Measurements from ENCODE around the gene INPP4B. TPM values are rescaled to one million over a fixed set of nuclear protein-coding genes. Genes with fewer than 3 reads are reported as not detected.

INPP4B gene
- total RNA-seq, 1 experiment from 2014 or later = 3.4 TPM

DNA sequence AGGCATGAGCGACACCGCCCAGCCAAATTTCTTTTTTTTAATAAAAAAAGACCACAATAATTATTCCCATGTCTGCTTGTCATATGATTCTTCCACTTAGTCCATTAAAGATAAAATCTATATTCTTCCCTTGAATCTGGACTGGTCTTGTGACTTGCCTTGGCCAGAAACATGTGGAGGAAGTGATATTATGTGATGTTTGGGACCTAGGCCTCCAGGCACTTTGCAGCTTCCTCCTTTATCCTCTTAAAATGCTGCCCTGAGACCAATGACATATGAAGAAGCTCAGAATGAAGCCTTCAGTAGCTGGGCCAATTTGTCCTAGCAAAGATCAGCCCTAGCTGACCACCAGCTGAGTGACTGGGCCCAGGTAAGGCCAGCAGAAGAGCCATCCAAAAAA lies 250.0 kb downstream of the INPP4B start:
- Histone ChIP-seq H3K4me1 (replicated peaks) (no peaks in the 10 kb centered on the region), H3K27ac (no peak overlapping the region), H3K27me3 (replicated peaks) (no peaks in the 10 kb centered on the region), H3K4me3 (no peak overlapping the region), H3K9me3 (replicated peaks) (no peaks in the 10 kb centered on the region), H3K36me3 (no peaks in the 10 kb centered on the region)
- no peak for DNase-seq (ENCODE audit: low read depth in 1 of 2, low spot score in 2 of 2)

- H3K4me1 ChIP-seq (replicated peaks) = no peaks in the 10 kb centered on the region
- no peaks in the 10 kb centered on the region for H3K9me3 ChIP-seq (replicated peaks)
- no peak for DNase-seq (ENCODE audit: low read depth in 1 of 2, low spot score in 2 of 2)
- H3K36me3 ChIP-seq = no peaks in the 10 kb centered on the region
- H3K4me3 ChIP-seq = no peak overlapping the region
- no peak overlapping the region for H3K27ac ChIP-seq
- no peaks in the 10 kb centered on the region for H3K27me3 ChIP-seq (replicated peaks)
These were observed 250.8 kb downstream of the INPP4B start for GRCh38 chr4:142595222-142595871.

GRCh38 chr4:142585411-142585810 lies 260.7 kb downstream of the INPP4B start:
- H3K4me1 ChIP-seq (replicated peaks) = no peaks in the 10 kb centered on the region
- no peak for DNase-seq (ENCODE audit: low read depth in 1 of 2, low spot score in 2 of 2)
- H3K9me3 ChIP-seq (replicated peaks) = no peaks in the 10 kb centered on the region
- H3K27me3 ChIP-seq (replicated peaks) = no peaks in the 10 kb centered on the region
- no peaks in the 10 kb centered on the region for H3K36me3 ChIP-seq
- no peak overlapping the region for H3K4me3 ChIP-seq
- H3K27ac ChIP-seq = no peak overlapping the region

DNA sequence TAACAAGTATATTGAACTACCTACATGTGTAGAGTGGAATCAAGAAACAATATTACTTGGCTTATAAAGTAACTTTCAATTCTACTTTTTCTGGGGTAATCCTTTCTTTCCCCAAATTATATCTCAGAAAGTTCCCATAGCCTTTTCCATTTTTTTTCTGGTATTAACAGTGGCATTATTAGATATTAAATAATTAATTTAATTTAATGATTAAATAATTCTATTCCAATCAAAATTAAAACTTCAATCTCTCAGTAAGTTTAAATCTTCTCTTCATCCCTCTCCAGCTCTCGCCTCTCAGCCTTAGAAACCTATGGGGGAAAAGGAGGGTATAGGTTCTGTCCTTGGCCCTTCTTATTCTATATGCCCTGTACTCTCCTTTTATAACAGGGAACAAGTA lies 262.4 kb downstream of the INPP4B start:
- no peaks in the 10 kb centered on the region for H3K4me1 ChIP-seq (replicated peaks)
- H3K9me3 ChIP-seq (replicated peaks) = no peaks in the 10 kb centered on the region
- H3K27ac ChIP-seq = no peak overlapping the region
- H3K27me3 ChIP-seq (replicated peaks) = no peaks in the 10 kb centered on the region
- no peaks in the 10 kb centered on the region for H3K36me3 ChIP-seq
- DNase-seq (ENCODE audit: low read depth in 1 of 2, low spot score in 2 of 2) = no peak
- H3K4me3 ChIP-seq = no peak overlapping the region

DNA sequence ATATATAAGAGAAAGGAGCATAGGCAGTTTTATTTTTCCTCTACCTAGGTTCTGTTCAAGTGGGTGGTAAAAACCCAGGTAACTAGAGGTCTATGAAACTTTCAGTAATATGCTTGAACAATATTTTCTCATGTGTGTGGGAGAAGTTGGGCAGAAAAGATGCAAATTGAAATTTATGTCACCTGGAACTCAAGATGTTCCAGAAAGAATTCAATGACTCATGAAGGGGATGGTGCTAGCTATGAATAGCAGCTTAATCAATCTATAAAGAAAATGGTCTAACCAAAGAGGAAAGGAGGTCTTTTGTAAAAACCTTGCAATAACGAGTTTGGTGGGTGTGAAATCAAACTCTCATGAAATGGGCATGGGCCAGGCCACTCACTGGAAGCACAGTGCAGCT lies 263.8 kb downstream of the INPP4B start:
- H3K9me3 ChIP-seq (replicated peaks) = no peaks in the 10 kb centered on the region
- H3K4me3 ChIP-seq = no peak overlapping the region
- H3K4me1 ChIP-seq (replicated peaks) = no peaks in the 10 kb centered on the region
- no peaks in the 10 kb centered on the region for H3K36me3 ChIP-seq
- no peak overlapping the region for H3K27ac ChIP-seq
- DNase-seq (ENCODE audit: low read depth in 1 of 2, low spot score in 2 of 2) = no peak
- no peaks in the 10 kb centered on the region for H3K27me3 ChIP-seq (replicated peaks)

- Histone ChIP-seq H3K27ac (no peak overlapping the region), H3K4me3 (no peak overlapping the region), H3K4me1 (replicated peaks) (no peaks in the 10 kb centered on the region), H3K27me3 (replicated peaks) (no peaks in the 10 kb centered on the region), H3K36me3 (no peaks in the 10 kb centered on the region), H3K9me3 (replicated peaks) (no peaks in the 10 kb centered on the region)
- no peak for DNase-seq (ENCODE audit: low read depth in 1 of 2, low spot score in 2 of 2)
These were observed 264.2 kb downstream of the INPP4B start for GRCh38 chr4:142581881-142582280.

DNA sequence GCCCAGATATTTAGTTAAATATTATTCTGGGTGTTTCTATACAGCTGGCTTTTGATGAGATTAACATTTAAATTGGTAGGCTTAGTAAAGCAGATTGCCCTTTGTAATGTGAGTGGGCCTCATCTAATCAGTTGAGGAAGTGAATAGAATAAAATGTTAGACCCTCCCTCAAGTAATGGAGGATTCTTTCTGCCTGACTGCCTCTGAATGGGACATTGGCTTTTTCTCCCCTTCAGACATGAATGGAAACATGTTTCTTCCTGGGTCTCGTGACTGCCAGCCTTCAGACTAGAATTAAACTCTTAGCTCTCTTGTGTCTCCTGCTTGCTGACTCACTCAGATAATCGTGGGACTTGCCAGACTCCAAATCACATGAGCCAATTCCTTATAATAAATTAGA lies 266.7 kb downstream of the INPP4B start:
- no peaks in the 10 kb centered on the region for H3K9me3 ChIP-seq (replicated peaks)
- DNase-seq (ENCODE audit: low read depth in 1 of 2, low spot score in 2 of 2) = no peak
- no peaks in the 10 kb centered on the region for H3K27me3 ChIP-seq (replicated peaks)
- H3K4me3 ChIP-seq = no peak overlapping the region
- H3K4me1 ChIP-seq (replicated peaks) = no peaks in the 10 kb centered on the region
- H3K27ac ChIP-seq = no peak overlapping the region
- no peaks in the 10 kb centered on the region for H3K36me3 ChIP-seq

GRCh38 chr4:142574306-142574705 lies 271.8 kb downstream of the INPP4B start:
- H3K4me3 ChIP-seq = no peak overlapping the region
- H3K36me3 ChIP-seq = no peaks in the 10 kb centered on the region
- H3K27me3 ChIP-seq (replicated peaks) = no peaks in the 10 kb centered on the region
- no peak for DNase-seq (ENCODE audit: low read depth in 1 of 2, low spot score in 2 of 2)
- no peak overlapping the region for H3K27ac ChIP-seq
- H3K9me3 ChIP-seq (replicated peaks) = no peaks in the 10 kb centered on the region
- no peaks in the 10 kb centered on the region for H3K4me1 ChIP-seq (replicated peaks)

DNA sequence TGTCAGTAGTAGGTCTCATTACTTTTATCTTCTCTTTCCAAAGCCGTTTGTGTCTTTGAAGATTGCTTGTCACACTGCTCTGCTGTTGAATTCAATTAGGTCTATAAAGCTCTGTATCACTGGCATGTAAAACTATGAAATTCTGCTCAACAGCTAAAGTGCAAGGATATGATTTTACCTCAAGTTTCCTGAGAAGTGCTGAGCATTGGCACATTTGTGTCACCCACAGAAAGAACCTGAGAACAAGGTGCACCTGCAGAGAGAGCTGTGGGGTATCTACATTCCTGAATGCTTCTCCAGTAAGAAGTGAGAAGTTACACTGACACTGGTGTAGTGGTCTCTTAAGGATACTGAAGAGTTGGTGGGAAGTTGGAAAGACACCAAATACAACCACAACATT lies 274.0 kb downstream of the INPP4B start:
- DNase-seq (ENCODE audit: low read depth in 1 of 2, low spot score in 2 of 2) = no peak
- H3K27me3 ChIP-seq (replicated peaks) = no peaks in the 10 kb centered on the region
- H3K4me1 ChIP-seq (replicated peaks) = no peaks in the 10 kb centered on the region
- no peaks in the 10 kb centered on the region for H3K36me3 ChIP-seq
- no peak overlapping the region for H3K4me3 ChIP-seq
- no peak overlapping the region for H3K27ac ChIP-seq
- H3K9me3 ChIP-seq (replicated peaks) = no peaks in the 10 kb centered on the region

- Histone ChIP-seq H3K27me3 (replicated peaks) (no peaks in the 10 kb centered on the region), H3K27ac (no peak overlapping the region), H3K4me3 (no peak overlapping the region), H3K4me1 (replicated peaks) (no peaks in the 10 kb centered on the region), H3K9me3 (replicated peaks) (no peaks in the 10 kb centered on the region), H3K36me3 (no peaks in the 10 kb centered on the region)
- DNase-seq (ENCODE audit: low read depth in 1 of 2, low spot score in 2 of 2) = no peak
These were observed 278.3 kb downstream of the INPP4B start for GRCh38 chr4:142567620-142568451.

- Histone ChIP-seq H3K36me3 (no peaks in the 10 kb centered on the region), H3K27ac (no peak overlapping the region), H3K4me1 (replicated peaks) (no peaks in the 10 kb centered on the region), H3K9me3 (replicated peaks) (no peaks in the 10 kb centered on the region), H3K27me3 (replicated peaks) (no peaks in the 10 kb centered on the region), H3K4me3 (no peak overlapping the region)
- no peak for DNase-seq (ENCODE audit: low read depth in 1 of 2, low spot score in 2 of 2)
These were observed 278.9 kb downstream of the INPP4B start for GRCh38 chr4:142567199-142567598.

GRCh38 chr4:142566777-142567176 lies 279.3 kb downstream of the INPP4B start:
- Histone ChIP-seq H3K4me1 (replicated peaks) (no peaks in the 10 kb centered on the region), H3K27ac (no peak overlapping the region), H3K4me3 (no peak overlapping the region), H3K36me3 (no peaks in the 10 kb centered on the region), H3K9me3 (replicated peaks) (no peaks in the 10 kb centered on the region), H3K27me3 (replicated peaks) (no peaks in the 10 kb centered on the region)
- no peak for DNase-seq (ENCODE audit: low read depth in 1 of 2, low spot score in 2 of 2)

- no peak for DNase-seq (ENCODE audit: low read depth in 1 of 2, low spot score in 2 of 2)
- Histone ChIP-seq H3K36me3 (no peaks in the 10 kb centered on the region), H3K27me3 (replicated peaks) (no peaks in the 10 kb centered on the region), H3K4me3 (no peak overlapping the region), H3K27ac (no peak overlapping the region), H3K4me1 (replicated peaks) (no peaks in the 10 kb centered on the region), H3K9me3 (replicated peaks) (no peaks in the 10 kb centered on the region)
These were observed 279.9 kb downstream of the INPP4B start for GRCh38 chr4:142566243-142566642.

DNA sequence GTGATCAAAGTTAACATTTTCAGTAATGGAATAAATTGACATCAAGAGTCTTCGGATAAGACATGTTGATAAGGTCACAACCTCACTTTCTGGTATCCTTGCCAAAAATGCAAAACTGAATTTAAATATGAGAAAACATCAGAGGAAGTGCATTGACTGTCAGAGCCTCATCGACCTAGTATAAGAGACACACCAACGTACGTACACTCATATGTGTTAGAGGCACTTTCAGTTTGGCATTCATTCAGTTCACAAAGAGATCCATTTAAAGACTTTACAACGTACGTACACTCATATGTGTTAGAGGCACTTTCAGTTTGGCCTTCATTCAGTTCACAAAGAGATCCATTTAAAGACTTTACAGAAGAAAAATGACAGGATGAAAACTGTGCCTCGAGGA lies 280.3 kb downstream of the INPP4B start:
- Histone ChIP-seq H3K4me1 (replicated peaks) (no peaks in the 10 kb centered on the region), H3K4me3 (no peak overlapping the region), H3K27me3 (replicated peaks) (no peaks in the 10 kb centered on the region), H3K9me3 (replicated peaks) (no peaks in the 10 kb centered on the region), H3K36me3 (no peaks in the 10 kb centered on the region), H3K27ac (no peak overlapping the region)
- no peak for DNase-seq (ENCODE audit: low read depth in 1 of 2, low spot score in 2 of 2)

Data from SJSA1 (cell line).